Hepatocyte (in vitro differentiated cells): ENCODE data around the gene POLR3H. TPM values are rescaled to one million over a fixed set of nuclear protein-coding genes. Genes with fewer than 3 reads are reported as not detected.

Experiments
- DNase-seq: peaks from one replicate; pipeline ENCODE4 v3.0.0-alpha.2; 2016; ENCODE audit warnings: low spot score
- H2AFZ ChIP-seq: fragments of 200-600 bp; sonication (generic); 2 replicates; pipeline ENCODE4 v1.6.0; 2016; ENCODE audit warnings: antibody characterized with exemption, mild to moderate bottlenecking
- H3K27ac ChIP-seq: fragments of 200-600 bp; sonication (generic); 2 replicates; pipeline ENCODE4 v1.5.1; 2016; ENCODE audit warnings: mild to moderate bottlenecking
- H3K27me3 ChIP-seq: fragments of 200-600 bp; sonication (generic); 2 replicates; pipeline ENCODE4 v1.6.1; 2016
- H3K36me3 ChIP-seq: fragments of 200-600 bp; sonication (generic); replicated peaks from 2 replicates; pipeline ENCODE4 v1.5.1; 2016; ENCODE audit warnings: low read depth; ENCODE audit not compliant: insufficient read depth
- H3K4me1 ChIP-seq: fragments of 200-600 bp; sonication (generic); 2 replicates; pipeline ENCODE4 v1.5.1; 2016; ENCODE audit warnings: mild to moderate bottlenecking, moderate library complexity; ENCODE audit not compliant: insufficient read depth
- H3K4me2 ChIP-seq: fragments of 200-600 bp; sonication (generic); 2 replicates; pipeline ENCODE4 v1.6.0; 2016
- H3K4me3 ChIP-seq: fragments of 200-600 bp; sonication (generic); 2 replicates; pipeline ENCODE4 v1.5.1; 2016; ENCODE audit warnings: mild to moderate bottlenecking
- H3K79me2 ChIP-seq: fragments of 200-600 bp; sonication (generic); 2 replicates; pipeline ENCODE4 v1.6.0; 2017; ENCODE audit warnings: mild to moderate bottlenecking
- H3K9me2 ChIP-seq: fragments of 200-600 bp; sonication (generic); replicated peaks from 2 replicates; pipeline ENCODE4 v1.6.0; 2017; ENCODE audit warnings: mild to moderate bottlenecking; ENCODE audit not compliant: insufficient read depth
- H3K9me3 ChIP-seq: fragments of 200-600 bp; sonication (generic); 2 replicates; pipeline ENCODE4 v1.5.1; 2016; ENCODE audit warnings: low read depth, mild to moderate bottlenecking
- H4K20me1 ChIP-seq: fragments of 200-600 bp; sonication (generic); 2 replicates; pipeline ENCODE4 v1.6.0; 2016; ENCODE audit warnings: mild to moderate bottlenecking; ENCODE audit not compliant: insufficient read depth, poor library complexity, severe bottlenecking
- CTCF ChIP-seq: fragments of 200-600 bp; sonication (generic); IDR thresholded peaks from 2 replicates; pipeline ENCODE4 v1.5.1; 2016; ENCODE audit warnings: antibody characterized with exemption, mild to moderate bottlenecking; ENCODE audit not compliant: poor library complexity
- EZH2 ChIP-seq: fragments of 200-600 bp; sonication (generic); IDR thresholded peaks from 2 replicates; pipeline ENCODE4 v1.6.1; 2016; ENCODE audit warnings: antibody characterized with exemption, mild to moderate bottlenecking, borderline replicate concordance
- EZH2phosphoT487 ChIP-seq: fragments of 200-600 bp; sonication (generic); IDR thresholded peaks from one replicate; pipeline ENCODE4 v1.6.1; 2018; ENCODE audit warnings: antibody characterized with exemption, mild to moderate bottlenecking, low read depth, moderate library complexity; ENCODE audit not compliant: unreplicated experiment, severe bottlenecking
- WGBS: methylation state at CpG from one replicate; pipeline ENCODE4 v1.1.6; 2016; ENCODE audit warnings: low lambda C conversion rate; ENCODE audit errors: missing lambda C conversion rate; 5-methylcytosine and 5-hydroxymethylcytosine counted together
- polyA plus RNA-seq: library from polyadenylated mRNA; unstranded; fragments of >200 nt; fragmentation: Nextera tagmentation; extraction: Ambion mirVana; gene quantifications from 2 replicates; pipeline ENCODE4 v1.2.1, GENCODE V29; 2016
- total RNA-seq: library from RNA; depleted of rRNA; stranded (reverse); fragments of >200 nt; gene quantifications from 2 replicates; pipeline ENCODE4 v1.2.3, GENCODE V29; 2014

The POLR3H gene
- total and polyA plus RNA-seq, 2 experiments from 2014 or later: 14.5 to 41.1 TPM

- Histone ChIP-seq H2AFZ (no peak overlapping the region), H3K9me2 (no peaks in the 10 kb centered on the region), H3K9me3 (no peaks in the 10 kb centered on the region), H3K27me3 (no peaks in the 10 kb centered on the region), H3K79me2 (peaks cover 6% of the 10 kb centered on the region), H3K4me1 (no peaks in the 10 kb centered on the region), H4K20me1 (no peaks in the 10 kb centered on the region), H3K4me3 (no peak overlapping the region), H3K4me2 (no peak overlapping the region), H3K27ac (no peak overlapping the region), H3K36me3 (no peaks in the 10 kb centered on the region)
- WGBS: 66% methylated on average over 19 of the region's 19 CpGs
- TF ChIP-seq CTCF (peak; percentile 69), EZH2 (no peak), EZH2phosphoT487 (no peak)
- peak; percentile 88 for DNase-seq
Observed at GRCh38 chr22:41532908-41533825, 11.1 kb downstream of the POLR3H start.

GRCh38 chr22:41531715-41532477, 12.4 kb downstream of the POLR3H start:
- Histone ChIP-seq H3K4me1 (no peaks in the 10 kb centered on the region), H3K9me3 (no peaks in the 10 kb centered on the region), H2AFZ (no peak overlapping the region), H3K36me3 (no peaks in the 10 kb centered on the region), H3K79me2 (peaks cover 3% of the 10 kb centered on the region), H3K4me2 (no peak overlapping the region), H3K9me2 (no peaks in the 10 kb centered on the region), H4K20me1 (no peaks in the 10 kb centered on the region), H3K27ac (no peak overlapping the region), H3K27me3 (no peaks in the 10 kb centered on the region), H3K4me3 (no peak overlapping the region)
- DNase-seq: no peak
- 93% methylated on average over 17 of the region's 17 CpGs for WGBS
- TF ChIP-seq EZH2phosphoT487 (no peak), EZH2 (no peak), CTCF (no peak)

GRCh38 chr22:41530890-41531714, 13.2 kb downstream of the POLR3H start:
- Histone ChIP-seq H3K9me3 (no peaks in the 10 kb centered on the region), H3K27ac (no peak overlapping the region), H3K4me2 (no peak overlapping the region), H3K79me2 (peaks cover 3% of the 10 kb centered on the region), H3K4me3 (no peak overlapping the region), H4K20me1 (no peaks in the 10 kb centered on the region), H3K36me3 (no peaks in the 10 kb centered on the region), H3K9me2 (no peaks in the 10 kb centered on the region), H2AFZ (no peak overlapping the region), H3K4me1 (no peaks in the 10 kb centered on the region), H3K27me3 (no peaks in the 10 kb centered on the region)
- TF ChIP-seq CTCF (no peak), EZH2 (no peak), EZH2phosphoT487 (no peak)
- WGBS: 96% methylated on average over 18 of the region's 18 CpGs
- DNase-seq: no peak
